HG02798 (cell line): Measurements from ENCODE around the gene HS6ST2.

ENCODE experiments used
- ATAC-seq: cut with Tn5 transposase; IDR thresholded peaks from one replicate; pipeline ENCODE4 v1.9.1; 2021; ENCODE audit warnings: mild to moderate bottlenecking; ENCODE audit not compliant: unreplicated experiment, poor library complexity

Gene HS6ST2

GRCh38 chrX:132692526-132692925 lies 265.9 kb downstream of the HS6ST2 start:
- no peak for ATAC-seq

- no peak for ATAC-seq
Observed at GRCh38 chrX:132692066-132692465, 266.4 kb downstream of the HS6ST2 start.

- ATAC-seq, result no peak
Observed at GRCh38 chrX:132689612-132690563, 268.5 kb downstream of the HS6ST2 start.

GRCh38 chrX:132685276-132685675 lies 273.2 kb downstream of the HS6ST2 start:
- no peak for ATAC-seq

DNA sequence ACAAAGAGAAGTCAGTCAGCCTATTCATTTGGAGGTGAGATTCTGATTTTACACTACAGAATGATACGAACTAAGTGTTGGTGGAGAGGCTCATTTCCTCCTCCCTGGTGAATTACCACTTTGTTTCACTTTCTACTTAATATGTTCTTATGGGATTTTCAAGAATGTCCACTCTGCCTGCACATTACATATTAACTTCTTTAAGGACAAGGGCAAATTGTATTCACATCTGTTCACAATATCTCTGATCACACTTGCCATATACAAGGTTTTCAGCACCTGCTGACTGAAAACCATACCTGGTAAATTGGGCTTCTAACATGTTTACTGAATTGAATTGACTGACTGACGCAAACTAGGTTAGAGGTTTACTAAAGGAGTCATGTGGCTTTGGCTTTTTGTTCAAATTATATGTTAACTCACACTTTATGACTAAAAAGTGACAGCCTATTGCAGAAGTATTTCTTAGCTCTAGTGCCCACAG lies 281.2 kb downstream of the HS6ST2 start:
- ATAC-seq, result no peak

GRCh38 chrX:132676561-132677186 lies 281.8 kb downstream of the HS6ST2 start:
- ATAC-seq, result no peak

- ATAC-seq, result no peak
Observed at GRCh38 chrX:132676102-132676501, 282.3 kb downstream of the HS6ST2 start.

- ATAC-seq, result no peak
Observed at GRCh38 chrX:132673331-132673730, 285.1 kb downstream of the HS6ST2 start.

DNA sequence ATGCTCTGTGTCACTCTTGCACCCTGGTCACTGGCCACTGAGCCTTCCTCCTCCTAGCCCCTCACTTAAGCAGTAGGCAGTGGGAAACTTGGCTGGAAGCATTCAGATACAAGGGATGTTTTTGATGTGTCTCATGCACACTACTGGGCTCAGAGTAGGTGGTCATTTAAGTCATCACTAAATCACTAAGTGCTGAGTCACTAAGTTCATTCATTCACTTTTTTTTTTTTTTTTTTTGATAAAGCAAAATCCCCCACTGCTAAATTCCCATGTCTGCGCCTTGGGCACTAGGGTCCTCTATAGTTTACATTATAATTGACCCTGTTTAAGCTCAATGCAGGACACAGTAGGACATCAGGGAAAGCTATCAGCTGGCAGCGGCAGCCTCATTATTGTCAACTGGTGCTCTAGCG lies 287.2 kb downstream of the HS6ST2 start:
- no peak for ATAC-seq

- no peak for ATAC-seq
Observed at GRCh38 chrX:132669142-132669541, 289.3 kb downstream of the HS6ST2 start.

GRCh38 chrX:132668178-132668577 lies 290.3 kb downstream of the HS6ST2 start:
- no peak for ATAC-seq

- ATAC-seq, result no peak
Observed at GRCh38 chrX:132665676-132666075, 292.8 kb downstream of the HS6ST2 start.

- no peak for ATAC-seq
Observed at GRCh38 chrX:132664273-132664672, 294.2 kb downstream of the HS6ST2 start.

DNA sequence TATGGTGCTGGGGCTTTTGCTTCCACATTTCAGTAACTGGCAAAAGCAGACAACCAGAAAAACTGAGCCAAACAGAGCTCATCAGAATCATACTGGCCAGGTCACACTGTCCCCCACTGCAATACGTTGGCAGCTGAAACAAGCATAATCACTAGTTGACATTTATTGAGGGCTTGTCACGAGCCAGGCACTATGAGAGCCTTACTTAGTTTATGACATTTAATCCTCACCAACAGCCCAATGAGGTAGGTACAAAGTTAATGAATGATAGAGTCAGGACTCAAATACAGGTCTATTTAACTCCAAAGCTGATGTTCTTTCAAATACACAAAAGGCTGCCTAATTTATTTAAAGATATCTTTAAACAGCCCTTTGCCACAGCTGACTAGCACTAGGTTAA lies 295.6 kb downstream of the HS6ST2 start:
- no peak for ATAC-seq

DNA sequence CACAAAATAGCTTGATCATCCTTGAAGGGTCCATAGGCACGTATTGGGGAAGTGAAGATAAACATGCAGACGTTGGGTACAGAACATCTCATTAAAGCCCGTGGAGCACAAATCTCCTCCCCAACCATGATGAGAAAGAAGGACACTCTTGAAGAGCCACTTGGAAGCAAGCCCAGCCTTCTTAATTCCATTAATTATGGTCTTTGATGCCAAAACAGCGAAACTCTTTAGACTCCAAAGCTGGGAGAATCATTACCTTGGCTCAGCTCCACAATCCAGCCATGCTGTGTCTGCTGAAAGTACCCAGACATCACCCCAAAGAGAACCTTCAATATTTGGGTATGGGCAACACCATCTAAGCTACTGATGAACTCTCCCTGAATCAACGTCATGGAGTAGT lies 300.6 kb downstream of the HS6ST2 start:
- ATAC-seq, result no peak

GRCh38 chrX:132652871-132653270 lies 305.6 kb downstream of the HS6ST2 start:
- no peak for ATAC-seq

DNA sequence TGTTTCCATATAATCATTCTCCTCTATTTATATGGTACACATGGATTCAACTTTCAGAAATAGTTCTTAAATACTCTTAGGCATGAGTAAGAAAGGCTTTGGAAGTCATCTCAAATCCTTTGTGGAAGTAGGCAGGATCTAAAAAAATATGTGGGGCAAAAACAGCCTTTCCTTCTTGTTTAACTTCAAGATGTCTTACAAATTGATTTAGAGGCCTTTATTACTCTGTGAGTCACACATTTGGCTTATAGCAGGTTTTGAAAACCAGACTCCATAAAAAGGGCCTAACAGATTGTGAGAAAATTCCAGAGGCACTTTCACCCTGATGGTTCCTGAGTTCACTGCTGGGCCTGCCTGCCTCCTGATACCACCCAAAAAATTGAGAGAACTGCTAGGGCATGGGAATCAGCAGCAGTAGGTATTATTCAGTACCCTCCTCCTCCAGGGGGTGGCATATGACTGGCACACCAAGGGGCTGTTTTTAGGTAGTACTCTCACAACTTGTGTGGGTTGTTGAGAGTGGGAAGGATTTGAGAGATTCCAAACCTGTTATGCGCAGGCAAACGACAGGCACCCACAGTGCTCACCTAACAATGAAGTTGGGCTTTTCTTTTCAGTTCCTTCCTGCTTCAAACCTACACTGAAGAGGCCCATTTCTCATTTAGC lies 306.9 kb downstream of the HS6ST2 start:
- ATAC-seq, result no peak

GRCh38 chrX:132648895-132649294 lies 309.5 kb downstream of the HS6ST2 start:
- ATAC-seq, result no peak

DNA sequence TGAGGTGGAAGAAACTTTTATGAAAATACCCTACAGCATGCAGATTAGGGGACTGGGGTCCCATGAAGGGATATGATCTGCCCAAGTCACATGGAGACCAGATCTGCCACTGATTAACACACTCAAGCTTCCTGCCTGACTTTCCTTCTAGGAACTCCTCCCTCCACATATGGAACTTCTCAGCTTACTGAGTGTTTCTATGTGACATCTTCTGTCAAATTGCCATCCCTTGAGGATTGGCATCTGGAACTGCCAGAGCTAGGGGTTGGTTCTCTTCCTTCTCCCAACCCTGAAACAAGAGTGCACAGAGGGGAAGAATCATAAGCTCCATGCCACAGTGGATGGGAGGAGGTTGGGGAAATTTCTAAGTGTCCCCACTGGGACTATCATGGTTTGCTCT lies 319.0 kb downstream of the HS6ST2 start:
- no peak for ATAC-seq

DNA sequence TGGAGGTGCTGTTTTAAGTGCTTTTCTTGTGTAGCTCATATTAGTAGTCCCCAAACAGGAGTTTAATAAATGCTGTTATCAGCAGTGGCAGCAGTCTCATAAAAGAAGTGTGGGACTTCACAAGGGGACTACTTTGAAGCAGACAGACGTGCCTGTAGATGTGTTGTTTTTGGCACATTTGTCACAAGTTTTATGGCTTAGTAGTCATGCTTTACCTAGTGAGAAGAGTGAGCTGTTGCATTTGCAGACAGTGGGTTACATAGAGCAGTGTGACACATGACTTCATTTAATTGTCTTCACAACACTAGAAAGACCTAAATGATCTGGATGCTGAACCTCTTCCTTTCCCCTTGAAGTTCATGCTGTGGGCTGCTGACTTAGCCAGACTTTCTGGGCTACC lies 320.1 kb downstream of the HS6ST2 start:
- ATAC-seq, result no peak

DNA sequence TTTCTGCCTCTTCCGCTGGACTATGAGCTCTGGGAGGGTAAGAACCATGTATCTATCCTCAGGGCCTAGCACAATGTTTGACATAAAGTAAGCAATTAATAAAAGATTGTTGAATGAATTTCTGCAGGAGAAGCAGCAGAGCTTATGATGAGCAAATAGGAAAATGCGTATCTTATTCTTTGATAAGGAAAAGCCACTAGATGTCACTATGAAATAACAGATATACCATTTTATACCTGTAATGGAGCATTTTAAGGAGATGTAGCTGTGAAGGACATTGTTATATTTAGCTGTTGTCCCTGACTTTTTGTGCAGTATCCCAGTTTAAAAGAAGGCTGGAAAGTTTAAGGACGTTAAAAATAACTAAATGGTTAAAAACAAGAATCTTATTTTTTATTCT lies 322.3 kb downstream of the HS6ST2 start:
- ATAC-seq, result no peak
